ENCODE results near the gene CD2AP. TPM values are rescaled to one million over a fixed set of nuclear protein-coding genes. Genes with fewer than 3 reads are reported as not detected.

The CD2AP gene
- total and polyA plus RNA-seq, 2 of the 8 experiments (the other 6 are each of a cell fraction or from before 2014, with no cell fraction given), result 8.6 to 75.6 TPM

GRCh38 chr6:47631269-47631772, 153.7 kb downstream of the CD2AP start:
- DNase-seq (ENCODE audit: low read depth in 1 of 2, low spot score in 2 of 2) (peak in 1 of 2 experiments; percentile 23), FAIRE-seq (peak; percentile 75)
- Histone ChIP-seq H2BK120ac (replicated peaks; ENCODE audit: low read depth, low read length) (no peak overlapping the region), H3K79me1 (ENCODE audit: low read depth, low read length) (no peaks in the 10 kb centered on the region), H4K5ac (ENCODE audit: insufficient read length, low read depth, low read length) (no peak overlapping the region), H2BK12ac (ENCODE audit: low read depth, low read length) (no peak overlapping the region), H4K20me1 (replicated peaks in 1 of 2; ENCODE audit: control insufficient read depth in 1 of 2, insufficient read depth in 2 of 2, low read length in 2 of 2) (no peaks in the 10 kb centered on the region), H3K9ac (replicated peaks in 1 of 4; ENCODE audit: extremely low read depth in 1 of 4, low read depth in 3 of 4, low read length in 3 of 4) (no peak overlapping the region), H2BK5ac (ENCODE audit: low read depth, low read length) (no peak overlapping the region), H2BK20ac (ENCODE audit: low read length) (no peak overlapping the region), H3K56ac (replicated peaks; ENCODE audit: insufficient read length, low read depth, low read length) (no peak overlapping the region), H2AK5ac (ENCODE audit: low read depth, low read length) (no peak overlapping the region), H3K18ac (ENCODE audit: extremely low read depth, low read length) (0 out of 2 replicates have a peak overlapping the region, but pooled peaks have one; percentile 25), H3K23me2 (ENCODE audit: low read depth, low read length) (no peaks in the 10 kb centered on the region), H3K4me2 (ENCODE audit: insufficient read depth in 1 of 2, low read depth in 2 of 2, low read length in 2 of 2) (no peak overlapping the region), H4K91ac (replicated peaks; ENCODE audit: insufficient read length, low read length) (no peak overlapping the region), H3K14ac (ENCODE audit: insufficient read length) (no peak overlapping the region), H3K4ac (replicated peaks; ENCODE audit: insufficient read length, low read depth, low read length) (no peak overlapping the region), H3K79me2 (ENCODE audit: control insufficient read depth in 1 of 2, insufficient read depth in 2 of 2, low read length in 2 of 2) (no peaks in the 10 kb centered on the region), H3K4me3 (ENCODE audit: extremely low read depth in 1 of 4, insufficient read depth in 2 of 4, low read depth in 3 of 4, low read length in 4 of 4) (no peak overlapping the region), H3K27me3 (replicated peaks in 1 of 4; ENCODE audit: control insufficient read depth in 3 of 4, extremely low read depth in 1 of 4, insufficient read depth in 3 of 4, low read length in 3 of 4) (no peaks in the 10 kb centered on the region), H3K36me3 (ENCODE audit: control insufficient read depth in 2 of 4, insufficient read depth in 4 of 4, low read length in 3 of 4) (no peaks in the 10 kb centered on the region), H2BK15ac (ENCODE audit: low read length) (no peak overlapping the region), H2AFZ (ENCODE audit: low read length) (0 out of 2 replicates have a peak overlapping the region, but pooled peaks have one; percentile 38), H3K23ac (ENCODE audit: insufficient read length) (no peak overlapping the region), H3K4me1 (replicated peaks in 1 of 4; ENCODE audit: control insufficient read depth in 3 of 4, insufficient read depth in 4 of 4, low read length in 3 of 4) (peaks cover 0 to 4% (median 0%) of the 10 kb centered on the region in 4 experiments; a peak in 1 of 7 replicates), H3K9me3 (ENCODE audit: insufficient read depth in 2 of 2, low read depth in 1 of 2, low read length in 1 of 2) (no peaks in the 10 kb centered on the region), H4K8ac (ENCODE audit: extremely low read depth, insufficient read depth, low read length) (no peak overlapping the region), H3K27ac (ENCODE audit: low read depth, low read length) (no peak overlapping the region)
- WGBS, 2 experiments (ENCODE audit: extremely low coverage in 1 of 2, insufficient coverage in 1 of 2, insufficient read length in 1 of 2, insufficient replicate concordance in 2 of 2, low coverage in 1 of 2, low lambda C conversion rate in 2 of 2, missing lambda C conversion rate in 1 of 2), result 54% methylated on average over 6 of the region's 6 CpGs; no CpG with 5 or more reads in 1 of the 2 experiments
- ChIA-PET CTCF (ENCODE audit: partially characterized antibody) (interaction anchor here (0.6 to 7.0 kb wide), 37 partner anchors 9 to 1802 kb away, joined by 3 to 72 read pairs (median 4); no protein-coding TSS in a partner anchor), POLR2A (ENCODE audit: partially characterized antibody) (interaction anchor here (0.7 to 1.1 kb wide), 2 partner anchors 95 to 138 kb away, joined by 3 read pairs; no protein-coding TSS in a partner anchor)
- TF ChIP-seq SP2 (IDR thresholded peaks at IDR 0.05; ENCODE audit: low read length) (no peak), TEAD4 (IDR thresholded peaks at IDR 0.05; ENCODE audit: low read depth, low read length) (no peak), TAF7 (optimal IDR thresholded peaks at IDR 0.05; ENCODE audit: borderline replicate concordance, low read depth, low read length) (no peak), ZNF274 (IDR thresholded peaks at IDR 0.05; ENCODE audit: borderline replicate concordance, extremely low read depth, low read length) (no peak), POLR2AphosphoS5 (IDR thresholded peaks at IDR 0.05; ENCODE audit: low read depth, low read length) (peak; percentile 39; the same call in 1 of the 2 replicates), SIX5 (IDR thresholded peaks at IDR 0.05; ENCODE audit: low read depth, low read length) (no peak), KDM5A (IDR thresholded peaks at IDR 0.05; ENCODE audit: low read length) (no peak), RXRA (IDR thresholded peaks at IDR 0.05; ENCODE audit: insufficient read depth, low read depth, low read length) (no peak), ASH2L (IDR thresholded peaks at IDR 0.05; ENCODE audit: low read length) (no peak)
- TF ChIP-seq, protein P1, sequence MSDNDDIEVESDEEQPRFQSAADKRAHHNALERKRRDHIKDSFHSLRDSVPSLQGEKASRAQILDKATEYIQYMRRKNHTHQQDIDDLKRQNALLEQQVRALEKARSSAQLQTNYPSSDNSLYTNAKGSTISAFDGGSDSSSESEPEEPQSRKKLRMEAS (IDR thresholded peaks at IDR 0.05), result no peak
- TF ChIP-seq, protein P2, sequence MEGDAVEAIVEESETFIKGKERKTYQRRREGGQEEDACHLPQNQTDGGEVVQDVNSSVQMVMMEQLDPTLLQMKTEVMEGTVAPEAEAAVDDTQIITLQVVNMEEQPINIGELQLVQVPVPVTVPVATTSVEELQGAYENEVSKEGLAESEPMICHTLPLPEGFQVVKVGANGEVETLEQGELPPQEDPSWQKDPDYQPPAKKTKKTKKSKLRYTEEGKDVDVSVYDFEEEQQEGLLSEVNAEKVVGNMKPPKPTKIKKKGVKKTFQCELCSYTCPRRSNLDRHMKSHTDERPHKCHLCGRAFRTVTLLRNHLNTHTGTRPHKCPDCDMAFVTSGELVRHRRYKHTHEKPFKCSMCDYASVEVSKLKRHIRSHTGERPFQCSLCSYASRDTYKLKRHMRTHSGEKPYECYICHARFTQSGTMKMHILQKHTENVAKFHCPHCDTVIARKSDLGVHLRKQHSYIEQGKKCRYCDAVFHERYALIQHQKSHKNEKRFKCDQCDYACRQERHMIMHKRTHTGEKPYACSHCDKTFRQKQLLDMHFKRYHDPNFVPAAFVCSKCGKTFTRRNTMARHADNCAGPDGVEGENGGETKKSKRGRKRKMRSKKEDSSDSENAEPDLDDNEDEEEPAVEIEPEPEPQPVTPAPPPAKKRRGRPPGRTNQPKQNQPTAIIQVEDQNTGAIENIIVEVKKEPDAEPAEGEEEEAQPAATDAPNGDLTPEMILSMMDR (IDR thresholded peaks at IDR 0.05; ENCODE audit: control extremely low read depth in 1 of 3, insufficient read depth in 1 of 3, low read depth in 1 of 3, low read length in 3 of 3), result peak in 2 of 3 experiments; percentile 48 to 56; a peak in 3 of 4 replicates
